Body of pancreas (tissue), 4 donors: ENCODE results near the gene KCTD15.

ENCODE experiments used
- POLR2A ChIP-seq, 3 donors: fragments of 450-650 bp; IDR thresholded peaks; one replicate each; pipeline ENCODE4 v1.6.1; 2016; ENCODE audit warnings: antibody characterized with exemption in 3 of 3, mild to moderate bottlenecking in 2 of 3
- TF ChIP-seq, protein P1 (sequence below), 7 experiments: fragments of 450-650 bp in 4 of 7; fragments of 200-600 bp in 3 of 7; sonication (generic) in 3 of 7; IDR thresholded peaks; one replicate each; pipeline ENCODE4 v1.5.1; 2016 to 2019; ENCODE audit warnings: antibody characterized with exemption in 7 of 7

DNA sequence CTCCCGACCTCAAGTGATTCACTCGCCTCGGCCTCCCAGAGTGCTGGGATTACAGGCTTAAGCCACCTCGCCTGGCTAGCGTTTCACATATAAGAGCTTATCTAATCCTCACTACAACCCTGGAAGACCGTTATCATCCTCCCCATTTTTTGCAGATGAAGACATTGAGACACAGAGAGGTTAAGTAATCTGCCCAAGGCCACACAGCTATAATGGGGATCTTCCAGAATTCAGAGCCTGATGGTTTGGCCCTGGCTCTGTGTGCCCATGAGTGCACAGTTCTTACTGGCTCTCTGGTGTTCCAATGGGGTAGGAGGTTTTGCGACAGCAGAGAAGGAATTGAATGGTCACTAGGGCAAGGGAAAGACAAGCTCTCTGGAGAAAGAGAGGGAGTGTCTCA lies 16.8 kb upstream of the KCTD15 start:
- TF ChIP-seq, protein P1, sequence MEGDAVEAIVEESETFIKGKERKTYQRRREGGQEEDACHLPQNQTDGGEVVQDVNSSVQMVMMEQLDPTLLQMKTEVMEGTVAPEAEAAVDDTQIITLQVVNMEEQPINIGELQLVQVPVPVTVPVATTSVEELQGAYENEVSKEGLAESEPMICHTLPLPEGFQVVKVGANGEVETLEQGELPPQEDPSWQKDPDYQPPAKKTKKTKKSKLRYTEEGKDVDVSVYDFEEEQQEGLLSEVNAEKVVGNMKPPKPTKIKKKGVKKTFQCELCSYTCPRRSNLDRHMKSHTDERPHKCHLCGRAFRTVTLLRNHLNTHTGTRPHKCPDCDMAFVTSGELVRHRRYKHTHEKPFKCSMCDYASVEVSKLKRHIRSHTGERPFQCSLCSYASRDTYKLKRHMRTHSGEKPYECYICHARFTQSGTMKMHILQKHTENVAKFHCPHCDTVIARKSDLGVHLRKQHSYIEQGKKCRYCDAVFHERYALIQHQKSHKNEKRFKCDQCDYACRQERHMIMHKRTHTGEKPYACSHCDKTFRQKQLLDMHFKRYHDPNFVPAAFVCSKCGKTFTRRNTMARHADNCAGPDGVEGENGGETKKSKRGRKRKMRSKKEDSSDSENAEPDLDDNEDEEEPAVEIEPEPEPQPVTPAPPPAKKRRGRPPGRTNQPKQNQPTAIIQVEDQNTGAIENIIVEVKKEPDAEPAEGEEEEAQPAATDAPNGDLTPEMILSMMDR (IDR thresholded peaks at IDR 0.05): no peak
- no peak for TF ChIP-seq POLR2A (IDR thresholded peaks at IDR 0.05)
